Measurements from ENCODE around the gene KCNIP1. TPM values are rescaled to one million over a fixed set of nuclear protein-coding genes. Genes with fewer than 3 reads are reported as not detected.

The KCNIP1 gene
- total and polyA plus RNA-seq, 10 of the 15 experiments (the other 5 are each of a cell fraction or from before 2014, with no cell fraction given) = not detected

DNA sequence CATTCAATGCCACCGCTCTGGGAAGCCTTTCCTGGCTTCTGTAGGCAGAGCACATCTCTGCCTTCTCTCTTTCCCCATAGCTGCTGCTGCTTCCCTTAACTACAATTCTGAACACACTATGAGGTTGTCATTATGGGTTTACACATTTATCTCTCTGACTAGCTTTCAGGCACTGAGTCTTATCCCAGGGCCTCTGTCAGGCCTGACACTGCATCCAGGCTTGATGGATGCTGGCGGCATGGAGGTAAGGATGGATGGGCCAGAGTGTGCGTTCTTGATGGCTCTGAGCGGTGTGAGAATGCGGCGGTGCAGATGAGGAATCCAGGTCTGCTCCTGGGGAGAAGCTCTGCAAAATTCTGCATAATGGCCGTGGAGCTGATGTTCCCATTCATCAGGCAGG lies 6.3 kb downstream of the KCNIP1 start:
- no peak overlapping the region for H2AFZ ChIP-seq (ENCODE audit: control insufficient read depth, low read depth, low read length)
- POLR2A ChIA-PET = no interaction called here
- CTCF ChIA-PET = no interaction called here
- H3K4me1 ChIP-seq (ENCODE audit: control insufficient read depth, insufficient read depth, low read length) = no peaks in the 10 kb centered on the region
- BruUV-seq (replicated peaks) = no TSS peak
- FAIRE-seq = no peak
- intact Hi-C loops (cut with micrococcal nuclease; ENCODE audit: unreplicated experiment) (no loop called here), in situ Hi-C loops (cut with MboI) (no loop called here)
- no peak overlapping the region for H3K4me3 ChIP-seq
- no peak overlapping the region for H3K27ac ChIP-seq (ENCODE audit: control insufficient read depth, insufficient read depth)
- H3K79me2 ChIP-seq (ENCODE audit: control insufficient read depth, insufficient read depth, low read length) = no peaks in the 10 kb centered on the region
- H3K9ac ChIP-seq (ENCODE audit: control insufficient read depth, insufficient read depth, low read length) = no peak overlapping the region
- 58% methylated on average over 7 of the region's 7 CpGs for WGBS (ENCODE audit: insufficient coverage, insufficient replicate concordance, low lambda C conversion rate, missing lambda C conversion rate)
- H3K27me3 ChIP-seq (replicated peaks in 1 of 2; ENCODE audit: control insufficient read depth in 2 of 2, insufficient read depth in 2 of 2, low read length in 1 of 2) = peaks cover 11 to 12% of the 10 kb centered on the region in 2 experiments
- no peak for ATAC-seq
- H4K20me1 ChIP-seq (ENCODE audit: control insufficient read depth, insufficient read depth) = no peaks in the 10 kb centered on the region
- RAD21 ChIA-PET (ENCODE audit: unreplicated experiment) = interaction anchor here (0.6 kb wide), 1 partner anchor 77 kb away, joined by 3 read pairs; no protein-coding TSS in a partner anchor
- SMC1A ChIA-PET (ENCODE audit: uncharacterized antibody, unreplicated experiment) = no interaction called here
- no peak overlapping the region for H3K4me2 ChIP-seq (ENCODE audit: control insufficient read depth, insufficient read depth)
- TF ChIP-seq MEF2A (IDR thresholded peaks at IDR 0.05; ENCODE audit: insufficient read depth, low read depth, low read length) = no peak
- TF ChIP-seq FOS (IDR thresholded peaks at IDR 0.05; ENCODE audit: borderline replicate concordance, extremely low read depth, insufficient read length) = no peak
- TF ChIP-seq POLR2AphosphoS5 (IDR thresholded peaks at IDR 0.05; ENCODE audit: low read length) = no peak
- no peak for TF ChIP-seq RFX5 (IDR thresholded peaks at IDR 0.05; ENCODE audit: low read depth, low read length)
- TF ChIP-seq, protein P1, sequence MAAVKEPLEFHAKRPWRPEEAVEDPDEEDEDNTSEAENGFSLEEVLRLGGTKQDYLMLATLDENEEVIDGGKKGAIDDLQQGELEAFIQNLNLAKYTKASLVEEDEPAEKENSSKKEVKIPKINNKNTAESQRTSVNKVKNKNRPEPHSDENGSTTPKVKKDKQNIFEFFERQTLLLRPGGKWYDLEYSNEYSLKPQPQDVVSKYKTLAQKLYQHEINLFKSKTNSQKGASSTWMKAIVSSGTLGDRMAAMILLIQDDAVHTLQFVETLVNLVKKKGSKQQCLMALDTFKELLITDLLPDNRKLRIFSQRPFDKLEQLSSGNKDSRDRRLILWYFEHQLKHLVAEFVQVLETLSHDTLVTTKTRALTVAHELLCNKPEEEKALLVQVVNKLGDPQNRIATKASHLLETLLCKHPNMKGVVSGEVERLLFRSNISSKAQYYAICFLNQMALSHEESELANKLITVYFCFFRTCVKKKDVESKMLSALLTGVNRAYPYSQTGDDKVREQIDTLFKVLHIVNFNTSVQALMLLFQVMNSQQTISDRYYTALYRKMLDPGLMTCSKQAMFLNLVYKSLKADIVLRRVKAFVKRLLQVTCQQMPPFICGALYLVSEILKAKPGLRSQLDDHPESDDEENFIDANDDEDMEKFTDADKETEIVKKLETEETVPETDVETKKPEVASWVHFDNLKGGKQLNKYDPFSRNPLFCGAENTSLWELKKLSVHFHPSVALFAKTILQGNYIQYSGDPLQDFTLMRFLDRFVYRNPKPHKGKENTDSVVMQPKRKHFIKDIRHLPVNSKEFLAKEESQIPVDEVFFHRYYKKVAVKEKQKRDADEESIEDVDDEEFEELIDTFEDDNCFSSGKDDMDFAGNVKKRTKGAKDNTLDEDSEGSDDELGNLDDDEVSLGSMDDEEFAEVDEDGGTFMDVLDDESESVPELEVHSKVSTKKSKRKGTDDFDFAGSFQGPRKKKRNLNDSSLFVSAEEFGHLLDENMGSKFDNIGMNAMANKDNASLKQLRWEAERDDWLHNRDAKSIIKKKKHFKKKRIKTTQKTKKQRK (IDR thresholded peaks at IDR 0.05; ENCODE audit: low read depth, low read length) = no peak
- no peak for TF ChIP-seq SMC3 (IDR thresholded peaks at IDR 0.05; ENCODE audit: borderline replicate concordance, low read length)
- TF ChIP-seq ZSCAN29 (IDR thresholded peaks at IDR 0.05) = no peak
- no peak for TF ChIP-seq IRF4 (IDR thresholded peaks at IDR 0.05; ENCODE audit: low read depth, low read length)
- no peak for TF ChIP-seq YY1 (IDR thresholded peaks at IDR 0.05; ENCODE audit: low read depth, low read length)
- no peak for TF ChIP-seq MAX (IDR thresholded peaks at IDR 0.05; ENCODE audit: low read depth, low read length)
- no peak for TF ChIP-seq SPI1 (IDR thresholded peaks at IDR 0.05; ENCODE audit: borderline replicate concordance, insufficient read depth, low read depth, low read length)
- no peak for TF ChIP-seq SMAD1 (IDR thresholded peaks at IDR 0.05; ENCODE audit: low read depth, partially characterized antibody)
- no peak for TF ChIP-seq ATF7 (IDR thresholded peaks at IDR 0.05; ENCODE audit: low read depth)
- TF ChIP-seq, protein P2, sequence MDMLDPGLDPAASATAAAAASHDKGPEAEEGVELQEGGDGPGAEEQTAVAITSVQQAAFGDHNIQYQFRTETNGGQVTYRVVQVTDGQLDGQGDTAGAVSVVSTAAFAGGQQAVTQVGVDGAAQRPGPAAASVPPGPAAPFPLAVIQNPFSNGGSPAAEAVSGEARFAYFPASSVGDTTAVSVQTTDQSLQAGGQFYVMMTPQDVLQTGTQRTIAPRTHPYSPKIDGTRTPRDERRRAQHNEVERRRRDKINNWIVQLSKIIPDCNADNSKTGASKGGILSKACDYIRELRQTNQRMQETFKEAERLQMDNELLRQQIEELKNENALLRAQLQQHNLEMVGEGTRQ (IDR thresholded peaks at IDR 0.05; ENCODE audit: borderline replicate concordance, low read depth, low read length) = no peak
- TF ChIP-seq, protein P3, sequence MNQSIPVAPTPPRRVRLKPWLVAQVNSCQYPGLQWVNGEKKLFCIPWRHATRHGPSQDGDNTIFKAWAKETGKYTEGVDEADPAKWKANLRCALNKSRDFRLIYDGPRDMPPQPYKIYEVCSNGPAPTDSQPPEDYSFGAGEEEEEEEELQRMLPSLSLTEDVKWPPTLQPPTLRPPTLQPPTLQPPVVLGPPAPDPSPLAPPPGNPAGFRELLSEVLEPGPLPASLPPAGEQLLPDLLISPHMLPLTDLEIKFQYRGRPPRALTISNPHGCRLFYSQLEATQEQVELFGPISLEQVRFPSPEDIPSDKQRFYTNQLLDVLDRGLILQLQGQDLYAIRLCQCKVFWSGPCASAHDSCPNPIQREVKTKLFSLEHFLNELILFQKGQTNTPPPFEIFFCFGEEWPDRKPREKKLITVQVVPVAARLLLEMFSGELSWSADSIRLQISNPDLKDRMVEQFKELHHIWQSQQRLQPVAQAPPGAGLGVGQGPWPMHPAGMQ (IDR thresholded peaks at IDR 0.05; ENCODE audit: borderline replicate concordance) = no peak
- no peak for TF ChIP-seq ZZZ3 (IDR thresholded peaks at IDR 0.05; ENCODE audit: control insufficient read depth, insufficient read length, low read depth)
- no peak for DNase-seq (ENCODE audit: low read depth, low spot score)
- H3K36me3 ChIP-seq (ENCODE audit: control insufficient read depth in 2 of 2, insufficient read depth in 2 of 2, low read length in 1 of 2) = no peaks in the 10 kb centered on the region
- H3K9me3 ChIP-seq (replicated peaks; ENCODE audit: control insufficient read depth, insufficient read depth, low read length) = no peaks in the 10 kb centered on the region

All from GM12878 (cell line).